K562 (cell line): ENCODE data around the gene LEAP2. TPM values are rescaled to one million over a fixed set of nuclear protein-coding genes. Genes with fewer than 3 reads are reported as not detected.
A peak's percentile ranks its signal among the peaks of the same experiment; 100 is the strongest.

ENCODE experiments used
- ATAC-seq: fragments of 200-7000 bp; cut with Tn5 transposase; 3 replicates; pipeline ENCODE4 v1.9.1; 2020; ENCODE audit warnings: moderate library complexity
- BruUV-seq: library from RNA; stranded (reverse); fragments of 400-500 nt; replicated peaks from 2 replicates; lab custom pipeline; 2021; lab: Mats Ljungman, UMichigan
- CTCF ChIA-PET: fragments of 300-600 bp; formaldehyde crosslinking; extraction: SDS; loops from one replicate; lab custom pipeline; 2021; ENCODE audit warnings: low intra/inter-chr PET ratio; lab: Yijun Ruan, JAX
- POLR2A ChIA-PET: fragments of 300-600, 350-650 bp; sonication (Branson Sonifier 250); formaldehyde crosslinking; extraction: SDS; loops from one replicate; lab custom pipeline; 2021; ENCODE audit warnings: antibody characterized with exemption, inconsistent platforms; lab: Yijun Ruan, JAX
- DNase-seq, 4 experiments: peaks; one replicate each; pipeline versions ENCODE4 v3.0.0 to v3.0.0-alpha.2; 2011 to 2018; ENCODE audit warnings: low spot score in 3 of 4, mixed read lengths in 3 of 4; ENCODE audit errors: extremely low read depth in 1 of 4
- FAIRE-seq: peaks from 2 replicates; lab custom pipeline; 2011; peaks lifted over from hg19 to GRCh38; lab: Jason Lieb, UNC
- H2AFZ ChIP-seq: 2 replicates; pipeline ENCODE4 v1.6.0; 2011; ENCODE audit warnings: low read depth, low read length, control low read depth, inconsistent platforms
- H3K27ac ChIP-seq: fragments of 200-600 bp; 3 replicates; pipeline ENCODE4 v1.8.0; 2011; ENCODE audit warnings: low read depth, mild to moderate bottlenecking, control low read depth, inconsistent platforms, low read length, moderate library complexity, mixed read lengths; ENCODE audit errors: extremely low read depth
- H3K27me3 ChIP-seq, 2 experiments: fragments of 300-600 bp in 1 of 2; 2 replicates in 1 of 2; 3 replicates in 1 of 2; pipeline versions ENCODE4 v1.6.0 to v1.8.0; 2011; ENCODE audit warnings: inconsistent platforms in 2 of 2, low read length in 2 of 2, mild to moderate bottlenecking in 1 of 2, mixed read lengths in 1 of 2, moderate library complexity in 1 of 2; ENCODE audit not compliant: control insufficient read depth in 2 of 2, insufficient read depth in 2 of 2
- H3K36me3 ChIP-seq: fragments of 300-600 bp; 3 replicates; pipeline ENCODE4 v1.8.0; 2011; ENCODE audit warnings: mild to moderate bottlenecking, low read length, inconsistent platforms; ENCODE audit not compliant: control insufficient read depth, insufficient read depth
- H3K4me1 ChIP-seq, 2 experiments: fragments of 200-600 bp in 1 of 2; replicated peaks in 1 of 2; 2 replicates in 1 of 2; 3 replicates in 1 of 2; pipeline versions ENCODE4 v1.5.1 to v1.8.0; 2011; ENCODE audit warnings: inconsistent platforms in 2 of 2, low read length in 2 of 2, mild to moderate bottlenecking in 1 of 2, mixed read lengths in 1 of 2, moderate library complexity in 1 of 2; ENCODE audit not compliant: control insufficient read depth in 2 of 2, insufficient read depth in 2 of 2
- H3K4me2 ChIP-seq: 2 replicates; pipeline ENCODE4 v1.6.1; 2011; ENCODE audit warnings: low read length, control low read depth, inconsistent platforms, mixed read lengths; ENCODE audit not compliant: insufficient read depth
- H3K4me3 ChIP-seq: fragments of 200-600 bp; sonication (generic), shearing (Covaris generic); 2 replicates; pipeline ENCODE4 v1.5.1; 2016; ENCODE audit warnings: control low read depth, inconsistent platforms
- H3K79me2 ChIP-seq: fragments of 200-600 bp; 3 replicates; pipeline ENCODE4 v1.8.0; 2011; ENCODE audit warnings: low read length, inconsistent platforms; ENCODE audit not compliant: control insufficient read depth, insufficient read depth
- H3K9ac ChIP-seq, 2 experiments: 2 replicates each; pipeline versions ENCODE4 v1.6.0 to v1.6.1; 2011; ENCODE audit warnings: low read depth in 2 of 2, low read length in 2 of 2, control low read depth in 1 of 2, inconsistent platforms in 1 of 2, mild to moderate bottlenecking in 1 of 2, mixed read lengths in 1 of 2; ENCODE audit not compliant: insufficient read depth in 1 of 2
- H3K9me1 ChIP-seq: one replicate; pipeline ENCODE4 v1.6.0; 2011; ENCODE audit warnings: inconsistent platforms, mild to moderate bottlenecking, low read length, moderate library complexity; ENCODE audit not compliant: control insufficient read depth, insufficient read depth
- H3K9me3 ChIP-seq: replicated peaks from 2 replicates; pipeline ENCODE4 v1.5.1; 2011; ENCODE audit warnings: low read depth, low read length, inconsistent platforms; ENCODE audit not compliant: control insufficient read depth, insufficient read depth
- H4K20me1 ChIP-seq: replicated peaks from 2 replicates; pipeline ENCODE4 v1.6.1; 2011; ENCODE audit warnings: low read length, inconsistent platforms, mixed read lengths; ENCODE audit not compliant: control insufficient read depth, insufficient read depth
- BCL6 ChIP-seq: fragments of 250-450 bp; sonication (Bioruptor Pico); IDR thresholded peaks from 2 replicates; pipeline ENCODE4 v1.4.0; 2020
- ETS2 ChIP-seq: IDR thresholded peaks from 2 replicates; pipeline ENCODE4 v1.6.1; 2016; ENCODE audit warnings: borderline replicate concordance, missing genetic modification characterization, mild to moderate bottlenecking, moderate library complexity, missing compliant biosample characterization; ENCODE audit not compliant: poor library complexity, severe bottlenecking
- HMG20B ChIP-seq: fragments of 250-450 bp; sonication (Bioruptor Pico); IDR thresholded peaks from 2 replicates; pipeline ENCODE4 v1.5.0; 2021; ENCODE audit warnings: mild to moderate bottlenecking
- HNRNPUL1 ChIP-seq: fragments of 200-400 bp; formaldehyde crosslinking; IDR thresholded peaks from 2 replicates; pipeline ENCODE4 v1.6.1; 2017; ENCODE audit warnings: low read length
- PRPF4 ChIP-seq: fragments of 200-400 bp; formaldehyde crosslinking; IDR thresholded peaks from one replicate; pipeline ENCODE4 v1.6.1; 2017; ENCODE audit warnings: low read length, low read depth, mild to moderate bottlenecking; ENCODE audit not compliant: insufficient read depth, poor library complexity, severe bottlenecking
- SAP30 ChIP-seq: fragments of 200-600 bp; sonication (generic); IDR thresholded peaks from 2 replicates; pipeline ENCODE4 v1.6.1; 2012; ENCODE audit warnings: borderline replicate concordance, low read depth, mild to moderate bottlenecking, moderate library complexity, low read length, control low read depth, inconsistent platforms; ENCODE audit not compliant: insufficient read depth, poor library complexity, severe bottlenecking
- SIN3A ChIP-seq, 2 experiments: fragments of 150-350 bp in 1 of 2; IDR thresholded peaks; 2 replicates each; pipeline ENCODE4 v1.6.1; 2011 to 2016; ENCODE audit warnings: borderline replicate concordance in 2 of 2, low read depth in 2 of 2, low read length in 2 of 2, mild to moderate bottlenecking in 2 of 2, moderate library complexity in 2 of 2; ENCODE audit not compliant: control insufficient read depth in 1 of 2
- TAF15 ChIP-seq: fragments of 200-400 bp; formaldehyde crosslinking; IDR thresholded peaks from 2 replicates; pipeline ENCODE4 v1.6.1; 2017; ENCODE audit warnings: mild to moderate bottlenecking, low read depth, low read length, moderate library complexity
- ZSCAN29 ChIP-seq: fragments of 450-650 bp; IDR thresholded peaks from 2 replicates; pipeline ENCODE4 v1.6.1; 2017
- WGBS: fragments of 100-300 bp; shearing (Covaris generic); methylation state at CpG from one replicate; pipeline ENCODE4 v1.1.6; 2016; ENCODE audit warnings: low coverage, mixed read lengths; ENCODE audit not compliant: insufficient coverage; ENCODE audit errors: missing lambda C conversion rate; 5-methylcytosine and 5-hydroxymethylcytosine counted together
- in situ Hi-C: fragments of 300-500 bp; cut with MboI; formaldehyde crosslinking; loops from 4 replicates; pipeline ENCODE4 v1.15.0; 2018; ENCODE audit warnings: inconsistent platforms, mixed read lengths
- intact Hi-C: fragments of 100-400 bp; cut with micrococcal nuclease; formaldehyde crosslinking; loops from 2 replicates; pipeline ENCODE4 v1.14.2; 2022
- polyA plus RNA-seq, 8 experiments: library from polyadenylated mRNA; depleted of rRNA in 4 of 8; stranded (reverse) in 5 of 8; unstranded in 3 of 8; fragments of >200 nt; fragmentation: Nextera tagmentation in 2 of 8; fragmentation: Illumina TruSeq in 1 of 8; extraction: Ambion mirVana in 2 of 8; extraction: Trizol in 1 of 8; gene quantifications; 2 replicates each; pipeline versions ENCODE4 v1.2.1 to v1.2.3, GENCODE V29; 2011 to 2014; ENCODE audit warnings: inconsistent platforms in 1 of 8, missing spikeins in 1 of 8
- total RNA-seq, 7 experiments: library from RNA; depleted of rRNA in 6 of 7; stranded (reverse); fragments of >200 nt in 6 of 7; fragmentation: Illumina TruSeq in 2 of 7; extraction: Trizol in 2 of 7; gene quantifications; 2 replicates each; pipeline versions ENCODE4 v1.2.1 to v1.2.3, GENCODE V29; 2011 to 2021; ENCODE audit warnings: low replicate concordance in 1 of 7
- TF ChIP-seq, protein P1 (sequence below): fragments of 450-650 bp; IDR thresholded peaks from 2 replicates; pipeline ENCODE4 v1.6.1; 2014; ENCODE audit warnings: low read depth, mild to moderate bottlenecking, moderate library complexity, borderline replicate concordance
- TF ChIP-seq, protein P2 (sequence below): fragments of 250-450 bp; sonication (Bioruptor Pico); IDR thresholded peaks from 2 replicates; pipeline ENCODE4 v1.8.0; 2021; ENCODE audit warnings: moderate library complexity, mild to moderate bottlenecking, inconsistent platforms
- TF ChIP-seq, protein P3 (sequence below): fragments of 450-650 bp; IDR thresholded peaks from 2 replicates; pipeline ENCODE4 v1.6.1; 2016; ENCODE audit warnings: borderline replicate concordance
- TF ChIP-seq, protein P4 (sequence below): fragments of 250-450 bp; sonication (Bioruptor Pico); IDR thresholded peaks from 2 replicates; pipeline ENCODE4 v1.8.0; 2022; ENCODE audit warnings: inconsistent platforms, mild to moderate bottlenecking, moderate library complexity, borderline replicate concordance

LEAP2 gene
- total and polyA plus RNA-seq, 9 of the 15 experiments (the other 6 are each of a cell fraction or from before 2014, with no cell fraction given): 1.1 to 5.6 (median 2.5) TPM

DNA sequence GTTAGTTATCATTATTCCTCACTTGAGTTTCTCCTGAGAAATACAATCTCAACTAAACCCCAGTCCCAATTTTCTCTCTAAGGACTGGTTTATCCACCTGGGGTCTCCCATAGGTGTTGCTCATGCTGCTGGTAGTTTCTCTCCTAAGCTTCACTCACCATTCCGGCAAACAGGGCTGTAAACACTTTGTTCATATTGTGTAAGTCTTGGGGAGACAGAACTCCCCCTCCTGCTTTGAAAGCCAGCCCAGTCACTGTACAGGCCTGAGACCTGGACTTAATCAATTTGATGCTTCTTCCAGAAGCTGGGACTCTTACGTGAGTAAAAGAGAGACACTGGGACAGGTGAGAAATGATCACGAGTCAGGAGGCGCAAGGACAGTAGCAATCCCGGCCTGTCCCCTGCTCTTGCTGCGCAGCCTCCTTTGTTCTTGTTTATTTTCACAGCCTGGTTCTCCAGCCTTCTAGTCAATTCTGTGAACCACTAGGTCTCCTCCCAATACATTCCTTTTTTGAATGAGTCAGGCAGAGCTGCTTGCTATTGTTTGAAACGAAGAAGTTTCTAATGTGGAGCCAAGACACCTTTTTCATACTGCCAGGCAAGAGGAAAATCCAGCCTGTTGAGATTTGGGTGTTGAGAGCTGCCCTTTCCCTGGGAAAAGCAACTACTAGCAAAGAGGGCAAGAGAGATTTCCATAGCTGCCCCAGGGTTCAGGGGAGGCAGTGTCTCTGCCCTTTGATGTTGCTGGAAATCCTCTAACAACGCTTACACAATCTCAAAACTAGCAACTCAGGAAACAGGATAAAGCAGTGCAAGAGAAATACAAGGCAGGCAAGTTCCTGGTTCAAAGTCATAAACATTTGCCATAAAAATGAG lies 33.8 kb upstream of the LEAP2 start:
- H2AFZ ChIP-seq: peak overlapping the region; percentile 69
- H3K36me3 ChIP-seq: no peaks in the 10 kb centered on the region
- no peak for FAIRE-seq
- no peaks in the 10 kb centered on the region for H4K20me1 ChIP-seq
- H3K27me3 ChIP-seq: no peaks in the 10 kb centered on the region
- CTCF ChIA-PET: no interaction called here
- no peaks in the 10 kb centered on the region for H3K9me1 ChIP-seq
- no peak overlapping the region for H3K4me2 ChIP-seq
- H3K4me1 ChIP-seq: peaks cover 0 to 19% of the 10 kb centered on the region in 2 experiments; a peak in 3 of 5 replicates
- 67% methylated on average over 8 of the region's 8 CpGs for WGBS
- intact Hi-C loops (no loop called here), in situ Hi-C loops (no loop called here)
- H3K4me3 ChIP-seq: no peak overlapping the region
- no peaks in the 10 kb centered on the region for H3K9me3 ChIP-seq
- H3K27ac ChIP-seq: no peak overlapping the region
- no peak; the same call in 2 of the 3 replicates for ATAC-seq
- DNase-seq: no peak
- no TSS peak for BruUV-seq
- POLR2A ChIA-PET: interaction anchor here (0.7 to 1.6 kb wide), 4 partner anchors 9 to 15 kb away, joined by 3 to 8 read pairs (median 4); partner anchors contain the start of gene SHROOM1
- no peak overlapping the region for H3K9ac ChIP-seq
- no peaks in the 10 kb centered on the region for H3K79me2 ChIP-seq
- TF ChIP-seq ETS2 (no peak), BCL6 (no peak), HNRNPUL1 (no peak), TAF15 (no peak), SIN3A (IDR thresholded peaks at IDR 0.05; ENCODE audit: borderline replicate concordance in 2 of 2, control insufficient read depth in 1 of 2, low read depth in 2 of 2, low read length in 2 of 2) (no peak), HMG20B (CRISPR knock-in tag) (no peak), PRPF4 (no peak), SAP30 (no peak), ZSCAN29 (no peak)
- TF ChIP-seq, protein P1, sequence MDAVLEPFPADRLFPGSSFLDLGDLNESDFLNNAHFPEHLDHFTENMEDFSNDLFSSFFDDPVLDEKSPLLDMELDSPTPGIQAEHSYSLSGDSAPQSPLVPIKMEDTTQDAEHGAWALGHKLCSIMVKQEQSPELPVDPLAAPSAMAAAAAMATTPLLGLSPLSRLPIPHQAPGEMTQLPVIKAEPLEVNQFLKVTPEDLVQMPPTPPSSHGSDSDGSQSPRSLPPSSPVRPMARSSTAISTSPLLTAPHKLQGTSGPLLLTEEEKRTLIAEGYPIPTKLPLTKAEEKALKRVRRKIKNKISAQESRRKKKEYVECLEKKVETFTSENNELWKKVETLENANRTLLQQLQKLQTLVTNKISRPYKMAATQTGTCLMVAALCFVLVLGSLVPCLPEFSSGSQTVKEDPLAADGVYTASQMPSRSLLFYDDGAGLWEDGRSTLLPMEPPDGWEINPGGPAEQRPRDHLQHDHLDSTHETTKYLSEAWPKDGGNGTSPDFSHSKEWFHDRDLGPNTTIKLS: no peak
- TF ChIP-seq, protein P2, sequence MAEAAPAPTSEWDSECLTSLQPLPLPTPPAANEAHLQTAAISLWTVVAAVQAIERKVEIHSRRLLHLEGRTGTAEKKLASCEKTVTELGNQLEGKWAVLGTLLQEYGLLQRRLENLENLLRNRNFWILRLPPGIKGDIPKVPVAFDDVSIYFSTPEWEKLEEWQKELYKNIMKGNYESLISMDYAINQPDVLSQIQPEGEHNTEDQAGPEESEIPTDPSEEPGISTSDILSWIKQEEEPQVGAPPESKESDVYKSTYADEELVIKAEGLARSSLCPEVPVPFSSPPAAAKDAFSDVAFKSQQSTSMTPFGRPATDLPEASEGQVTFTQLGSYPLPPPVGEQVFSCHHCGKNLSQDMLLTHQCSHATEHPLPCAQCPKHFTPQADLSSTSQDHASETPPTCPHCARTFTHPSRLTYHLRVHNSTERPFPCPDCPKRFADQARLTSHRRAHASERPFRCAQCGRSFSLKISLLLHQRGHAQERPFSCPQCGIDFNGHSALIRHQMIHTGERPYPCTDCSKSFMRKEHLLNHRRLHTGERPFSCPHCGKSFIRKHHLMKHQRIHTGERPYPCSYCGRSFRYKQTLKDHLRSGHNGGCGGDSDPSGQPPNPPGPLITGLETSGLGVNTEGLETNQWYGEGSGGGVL (CRISPR knock-in tag): no peak
- TF ChIP-seq, protein P3, sequence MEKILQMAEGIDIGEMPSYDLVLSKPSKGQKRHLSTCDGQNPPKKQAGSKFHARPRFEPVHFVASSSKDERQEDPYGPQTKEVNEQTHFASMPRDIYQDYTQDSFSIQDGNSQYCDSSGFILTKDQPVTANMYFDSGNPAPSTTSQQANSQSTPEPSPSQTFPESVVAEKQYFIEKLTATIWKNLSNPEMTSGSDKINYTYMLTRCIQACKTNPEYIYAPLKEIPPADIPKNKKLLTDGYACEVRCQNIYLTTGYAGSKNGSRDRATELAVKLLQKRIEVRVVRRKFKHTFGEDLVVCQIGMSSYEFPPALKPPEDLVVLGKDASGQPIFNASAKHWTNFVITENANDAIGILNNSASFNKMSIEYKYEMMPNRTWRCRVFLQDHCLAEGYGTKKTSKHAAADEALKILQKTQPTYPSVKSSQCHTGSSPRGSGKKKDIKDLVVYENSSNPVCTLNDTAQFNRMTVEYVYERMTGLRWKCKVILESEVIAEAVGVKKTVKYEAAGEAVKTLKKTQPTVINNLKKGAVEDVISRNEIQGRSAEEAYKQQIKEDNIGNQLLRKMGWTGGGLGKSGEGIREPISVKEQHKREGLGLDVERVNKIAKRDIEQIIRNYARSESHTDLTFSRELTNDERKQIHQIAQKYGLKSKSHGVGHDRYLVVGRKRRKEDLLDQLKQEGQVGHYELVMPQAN: no peak
- TF ChIP-seq, protein P4, sequence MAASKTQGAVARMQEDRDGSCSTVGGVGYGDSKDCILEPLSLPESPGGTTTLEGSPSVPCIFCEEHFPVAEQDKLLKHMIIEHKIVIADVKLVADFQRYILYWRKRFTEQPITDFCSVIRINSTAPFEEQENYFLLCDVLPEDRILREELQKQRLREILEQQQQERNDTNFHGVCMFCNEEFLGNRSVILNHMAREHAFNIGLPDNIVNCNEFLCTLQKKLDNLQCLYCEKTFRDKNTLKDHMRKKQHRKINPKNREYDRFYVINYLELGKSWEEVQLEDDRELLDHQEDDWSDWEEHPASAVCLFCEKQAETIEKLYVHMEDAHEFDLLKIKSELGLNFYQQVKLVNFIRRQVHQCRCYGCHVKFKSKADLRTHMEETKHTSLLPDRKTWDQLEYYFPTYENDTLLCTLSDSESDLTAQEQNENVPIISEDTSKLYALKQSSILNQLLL: no peak
